Astrocyte (in vitro differentiated cells and primary cell): ENCODE data around the gene ANAPC7.

ENCODE experiments used
- CTCF ChIP-seq: IDR thresholded peaks from 2 replicates; pipeline ENCODE4 v1.5.1; 2011; ENCODE audit warnings: low read depth, mild to moderate bottlenecking, inconsistent platforms, low read length, moderate library complexity; ENCODE audit not compliant: insufficient read depth
- EZH2 ChIP-seq: IDR thresholded peaks from 2 replicates; pipeline ENCODE4 v1.6.1; 2012; ENCODE audit warnings: mild to moderate bottlenecking, low read length, inconsistent platforms; ENCODE audit not compliant: insufficient read depth

GRCh38 chr12:110379631-110380030 is 23.9 kb downstream of the ANAPC7 start:
- TF ChIP-seq CTCF, result no peak
- TF ChIP-seq EZH2, result no peak
